OCI-LY3 (cell line): ENCODE data around the gene TALDO1.

Experiments
- H2AFZ ChIP-seq: fragments of 200-600, 300-600 bp; shearing (Covaris generic); 2 replicates; pipeline ENCODE4 v1.6.0; 2014; ENCODE audit warnings: antibody characterized with exemption, low read depth, low read length
- H3K27ac ChIP-seq: fragments of 200-600, 300-600 bp; sonication (generic); 2 replicates; pipeline ENCODE4 v1.5.1; 2014; ENCODE audit warnings: mild to moderate bottlenecking, low read length, moderate library complexity, mixed read lengths
- H3K27me3 ChIP-seq: fragments of 200-600, 300-600 bp; sonication (generic); 2 replicates; pipeline ENCODE4 v1.6.1; 2014; ENCODE audit warnings: low read depth, low read length, mixed read lengths
- H3K36me3 ChIP-seq: fragments of 200-600, 300-600 bp; sonication (generic); replicated peaks from 2 replicates; pipeline ENCODE3; 2014; ENCODE audit warnings: low read depth, low read length, mixed read lengths
- H3K4me1 ChIP-seq: fragments of 300-600, 200-600 bp; sonication (generic); 2 replicates; pipeline ENCODE4 v1.6.1; 2014; ENCODE audit warnings: low read length, mixed read lengths
- H3K4me2 ChIP-seq: fragments of 200-600, 300-600 bp; sonication (generic); 2 replicates; pipeline ENCODE4 v1.6.1; 2014; ENCODE audit warnings: low read length, mixed read lengths
- H3K4me3 ChIP-seq: fragments of 300-600, 200-600 bp; sonication (generic); 2 replicates; pipeline ENCODE4 v1.5.1; 2014; ENCODE audit warnings: antibody characterized with exemption, mild to moderate bottlenecking, low read length, moderate library complexity
- H3K79me2 ChIP-seq: fragments of 300-600, 200-600 bp; shearing (Covaris generic); 2 replicates; pipeline ENCODE4 v1.6.1; 2014; ENCODE audit warnings: mild to moderate bottlenecking, low read length, mixed read lengths
- H3K9ac ChIP-seq: fragments of 300-600, 200-600 bp; shearing (Covaris generic); 2 replicates; pipeline ENCODE4 v1.6.0; 2014; ENCODE audit warnings: mild to moderate bottlenecking, low read length, moderate library complexity
- H3K9me3 ChIP-seq: fragments of 200-600, 300-600 bp; shearing (Covaris generic); 2 replicates; pipeline ENCODE4 v1.6.1; 2014; ENCODE audit warnings: low read length, mixed read lengths; ENCODE audit not compliant: insufficient read depth
- H4K20me1 ChIP-seq: fragments of 200-600, 300-600 bp; sonication (generic); 2 replicates; pipeline ENCODE4 v1.6.1; 2016; ENCODE audit warnings: low read length, mixed read lengths; ENCODE audit not compliant: insufficient read depth
- EZH2phosphoT487 ChIP-seq: fragments of 200-600 bp; shearing (Covaris generic); IDR thresholded peaks from 2 replicates; pipeline ENCODE4 v1.6.1; 2018; ENCODE audit warnings: antibody characterized with exemption, mixed run types, low read depth
- TF ChIP-seq, protein P1 (sequence below): fragments of 200-600, 300-600 bp; sonication (generic); IDR thresholded peaks from 2 replicates; pipeline ENCODE4 v1.5.1; 2014; ENCODE audit warnings: antibody characterized with exemption, low read length, low read depth

TALDO1 gene

DNA sequence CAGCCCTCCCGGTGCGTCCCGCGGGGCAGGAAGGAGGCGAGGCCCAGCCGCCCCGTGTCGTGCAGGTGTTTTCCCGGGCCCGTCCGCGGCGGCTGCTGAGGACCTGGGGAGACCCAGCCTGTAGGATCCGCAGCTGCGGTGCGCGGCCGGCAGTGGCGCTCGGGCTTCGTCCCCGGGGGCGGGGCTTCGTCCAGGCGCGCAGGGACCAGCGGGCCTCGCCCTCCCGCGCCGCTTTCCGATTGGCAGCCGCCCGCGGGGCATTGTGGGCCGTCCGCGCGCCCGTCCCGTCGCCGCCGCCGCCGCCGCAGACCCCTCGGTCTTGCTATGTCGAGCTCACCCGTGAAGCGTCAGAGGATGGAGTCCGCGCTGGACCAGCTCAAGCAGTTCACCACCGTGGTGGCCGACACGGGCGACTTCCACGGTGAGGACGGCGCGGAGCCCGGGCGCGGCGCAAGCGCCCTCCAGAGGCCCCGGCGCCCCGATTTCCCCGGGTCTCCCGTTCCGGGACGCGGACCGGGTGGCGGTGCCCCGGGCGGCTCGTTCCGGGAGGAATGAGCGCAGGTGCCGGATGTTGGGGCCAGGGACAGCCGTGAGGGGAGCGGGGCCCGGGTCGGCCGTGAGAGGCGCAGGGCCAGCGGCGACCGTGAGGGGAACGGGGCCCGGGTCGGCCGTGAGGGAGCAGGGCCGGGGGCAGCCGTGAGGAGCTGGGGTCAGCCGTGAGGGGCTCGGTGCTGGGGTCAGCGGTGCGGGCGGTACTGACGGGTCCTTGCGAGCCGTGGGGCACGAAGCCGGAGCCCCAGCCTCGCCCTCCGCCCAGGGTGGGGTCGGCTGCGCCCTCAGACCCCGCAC, at the start of gene TALDO1:
Gene TALDO1 (plus strand): TSS at position 307 of the 849 bp plus-strand sequence. CDS start 18 bp downstream, at position 325.
- H3K9me3 ChIP-seq, result no peaks in the 10 kb centered on the region
- H3K27ac ChIP-seq, result peak within 1 kb of the TSS; percentile 75
- peaks cover 23% of the 10 kb centered on the region for H4K20me1 ChIP-seq
- peak within 1 kb of the TSS; percentile 89 for H3K4me3 ChIP-seq
- no peaks in the 10 kb centered on the region for H3K27me3 ChIP-seq
- peak within 1 kb of the TSS; percentile 93 for H3K4me2 ChIP-seq
- TF ChIP-seq, protein P1, sequence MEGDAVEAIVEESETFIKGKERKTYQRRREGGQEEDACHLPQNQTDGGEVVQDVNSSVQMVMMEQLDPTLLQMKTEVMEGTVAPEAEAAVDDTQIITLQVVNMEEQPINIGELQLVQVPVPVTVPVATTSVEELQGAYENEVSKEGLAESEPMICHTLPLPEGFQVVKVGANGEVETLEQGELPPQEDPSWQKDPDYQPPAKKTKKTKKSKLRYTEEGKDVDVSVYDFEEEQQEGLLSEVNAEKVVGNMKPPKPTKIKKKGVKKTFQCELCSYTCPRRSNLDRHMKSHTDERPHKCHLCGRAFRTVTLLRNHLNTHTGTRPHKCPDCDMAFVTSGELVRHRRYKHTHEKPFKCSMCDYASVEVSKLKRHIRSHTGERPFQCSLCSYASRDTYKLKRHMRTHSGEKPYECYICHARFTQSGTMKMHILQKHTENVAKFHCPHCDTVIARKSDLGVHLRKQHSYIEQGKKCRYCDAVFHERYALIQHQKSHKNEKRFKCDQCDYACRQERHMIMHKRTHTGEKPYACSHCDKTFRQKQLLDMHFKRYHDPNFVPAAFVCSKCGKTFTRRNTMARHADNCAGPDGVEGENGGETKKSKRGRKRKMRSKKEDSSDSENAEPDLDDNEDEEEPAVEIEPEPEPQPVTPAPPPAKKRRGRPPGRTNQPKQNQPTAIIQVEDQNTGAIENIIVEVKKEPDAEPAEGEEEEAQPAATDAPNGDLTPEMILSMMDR, result peak; percentile 28
- TF ChIP-seq EZH2phosphoT487, result no peak
- H3K9ac ChIP-seq, result peak within 1 kb of the TSS; percentile 80
- peaks cover 12% of the 10 kb centered on the region for H3K36me3 ChIP-seq
- peaks cover 56% of the 10 kb centered on the region for H3K79me2 ChIP-seq
- H3K4me1 ChIP-seq, result peaks cover 14% of the 10 kb centered on the region
- peak within 1 kb of the TSS; percentile 72 for H2AFZ ChIP-seq

DNA sequence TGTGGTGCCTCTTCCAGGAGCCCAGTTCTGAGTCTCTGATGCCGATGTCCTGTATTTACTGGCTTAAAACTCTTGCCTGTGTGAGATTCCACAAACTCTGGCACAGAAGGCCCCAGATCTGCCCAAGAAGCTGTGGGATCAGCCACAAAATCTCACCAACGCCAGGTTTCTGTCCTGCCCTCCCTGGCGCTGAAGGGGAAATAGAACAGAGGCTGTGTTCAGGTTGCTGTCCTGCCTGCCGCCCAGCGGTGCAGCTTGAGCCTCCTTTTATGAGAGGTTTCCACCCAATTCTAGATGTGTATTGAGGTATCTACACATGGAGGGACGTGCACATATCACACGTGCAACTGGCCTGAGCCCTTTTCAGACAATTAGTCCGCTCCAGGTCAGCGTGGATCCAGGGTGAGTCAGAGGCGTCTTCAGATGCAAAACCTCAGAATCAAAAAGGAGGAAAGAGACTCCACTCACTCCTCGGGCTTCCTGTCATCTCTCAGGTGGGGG, 49.4 kb upstream of the TALDO1 start:
- H3K79me2 ChIP-seq, result peaks cover 30% of the 10 kb centered on the region

DNA sequence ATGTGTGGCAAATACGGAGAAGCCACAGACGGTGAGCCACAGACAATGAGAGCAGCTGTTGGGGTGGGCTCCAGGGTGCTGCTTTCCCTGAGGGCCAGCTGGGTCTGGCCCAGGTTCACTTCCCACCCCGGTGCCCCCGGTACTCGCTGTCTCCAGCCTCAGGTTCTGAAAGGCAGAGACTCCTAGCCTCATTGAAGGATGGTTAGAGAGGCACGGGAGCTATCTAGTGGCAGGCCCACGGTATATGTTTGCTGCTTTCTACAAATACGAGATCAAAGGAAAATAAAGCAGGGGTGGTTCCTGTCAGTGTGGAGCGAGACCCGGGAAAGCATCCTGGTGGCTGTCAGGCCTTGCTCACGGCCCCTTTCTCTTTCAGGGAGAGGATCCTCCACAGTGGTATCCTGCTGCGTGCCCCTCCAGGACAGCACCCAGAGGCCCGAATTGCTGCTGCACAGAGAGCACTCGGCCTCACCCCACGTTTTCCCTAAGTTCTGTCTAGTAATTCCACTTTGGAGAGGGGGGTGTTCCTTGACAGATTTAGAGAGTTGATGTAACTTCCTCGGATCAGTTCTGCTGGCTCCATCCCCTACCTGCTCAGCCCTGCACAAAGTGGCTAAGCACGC, 48.7 kb upstream of the TALDO1 start:
- Histone ChIP-seq H4K20me1 (no peaks in the 10 kb centered on the region), H3K27me3 (no peaks in the 10 kb centered on the region), H3K27ac (no peak overlapping the region), H3K9ac (no peak overlapping the region), H3K79me2 (peaks cover 22% of the 10 kb centered on the region), H3K4me3 (no peak overlapping the region; the same call in 1 of the 2 replicates), H2AFZ (no peak overlapping the region), H3K9me3 (no peaks in the 10 kb centered on the region), H3K4me1 (peaks cover 31% of the 10 kb centered on the region), H3K36me3 (no peaks in the 10 kb centered on the region), H3K4me2 (peak overlapping the region; percentile 85)
- TF ChIP-seq, protein P1, result no peak
- no peak for TF ChIP-seq EZH2phosphoT487

More for the DNA sequence above, 49.4 kb upstream of the TALDO1 start:
- no peaks in the 10 kb centered on the region for H4K20me1 ChIP-seq
- no peaks in the 10 kb centered on the region for H3K36me3 ChIP-seq
- H3K9me3 ChIP-seq, result no peaks in the 10 kb centered on the region
- no peaks in the 10 kb centered on the region for H3K27me3 ChIP-seq
- TF ChIP-seq EZH2phosphoT487, result no peak
- TF ChIP-seq, protein P1, result no peak
- H3K4me2 ChIP-seq, result peak overlapping the region; percentile 85
- peaks cover 35% of the 10 kb centered on the region for H3K4me1 ChIP-seq
- H2AFZ ChIP-seq, result no peak overlapping the region
- peak overlapping the region; percentile 81 for H3K4me3 ChIP-seq
- peak overlapping the region; percentile 91 for H3K9ac ChIP-seq
- peak overlapping the region; percentile 90 for H3K27ac ChIP-seq

DNA sequence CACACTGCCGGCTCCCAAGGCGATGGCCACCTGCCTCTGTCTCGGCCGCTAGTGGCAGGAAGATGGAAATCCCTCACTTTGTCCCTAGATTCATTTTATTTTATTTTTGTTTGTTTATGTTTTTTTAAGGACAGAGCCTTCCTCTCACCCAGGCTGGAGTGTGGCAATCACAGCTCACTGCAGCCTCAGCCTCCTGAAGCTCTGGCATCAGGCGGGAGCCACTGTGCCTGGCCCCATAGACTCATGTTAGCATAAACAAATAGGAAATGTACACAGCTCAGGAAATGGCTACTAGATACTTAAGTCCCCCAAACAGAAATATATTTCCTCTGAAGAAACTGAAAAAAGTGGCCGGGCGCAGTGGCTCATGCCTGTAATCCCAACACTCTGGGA, 48.2 kb upstream of the TALDO1 start:
- no peak overlapping the region for H3K27ac ChIP-seq
- peaks cover 17% of the 10 kb centered on the region for H3K79me2 ChIP-seq
- no peaks in the 10 kb centered on the region for H3K27me3 ChIP-seq
- peaks cover 26% of the 10 kb centered on the region for H3K4me1 ChIP-seq
- H4K20me1 ChIP-seq, result no peaks in the 10 kb centered on the region
- no peak overlapping the region for H3K9ac ChIP-seq
- TF ChIP-seq EZH2phosphoT487, result no peak
- TF ChIP-seq, protein P1, result no peak
- no peak overlapping the region for H2AFZ ChIP-seq
- no peak overlapping the region for H3K4me2 ChIP-seq
- no peak overlapping the region for H3K4me3 ChIP-seq
- H3K36me3 ChIP-seq, result no peaks in the 10 kb centered on the region
- no peaks in the 10 kb centered on the region for H3K9me3 ChIP-seq
